ENCODE results near the gene ZNF276.

DNA sequence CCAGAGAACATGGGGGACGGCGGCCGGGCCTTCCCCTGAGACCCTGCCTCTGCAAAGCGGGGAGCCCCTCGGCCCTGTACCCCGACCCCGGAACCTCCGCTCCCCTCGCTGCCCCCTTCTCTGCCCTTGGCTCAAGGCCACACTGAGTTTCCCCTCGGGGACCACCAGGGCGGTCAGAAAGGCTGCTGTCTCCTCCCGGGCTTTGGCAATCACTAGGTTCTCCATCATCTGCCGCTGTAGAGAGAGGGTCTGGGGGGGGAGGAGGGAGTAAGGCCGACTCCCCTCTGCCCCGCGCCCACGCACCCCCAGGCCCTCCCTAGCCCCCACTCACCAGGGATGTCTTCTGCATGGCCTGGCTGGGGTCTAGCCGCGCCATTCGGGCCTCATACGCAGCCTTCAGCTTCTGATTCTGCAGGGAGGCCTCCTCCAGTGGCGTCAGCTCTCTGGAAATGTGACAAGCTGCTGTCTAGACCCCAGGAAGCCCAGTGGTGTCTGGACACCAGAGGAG lies 9.0 kb upstream of the ZNF276 start:
- TF ChIP-seq POLR2A (IDR thresholded peaks at IDR 0.05; ENCODE audit: low read depth, low read length) (no peak), TAF1 (IDR thresholded peaks at IDR 0.05; ENCODE audit: low read depth, low read length) (no peak), POLR2AphosphoS5 (IDR thresholded peaks at IDR 0.05; ENCODE audit: low read depth, low read length) (no peak), SPI1 (IDR thresholded peaks at IDR 0.05; ENCODE audit: low read depth, low read length) (no peak)
